ENCODE results near the gene NSMF. TPM values are rescaled to one million over a fixed set of nuclear protein-coding genes. Genes with fewer than 3 reads are reported as not detected.

NSMF gene
- total and polyA plus RNA-seq, 10 donors, result 21.8 to 49.3 (median 26.1) TPM

GRCh38 chr9:137416006-137416562 is 43.0 kb downstream of the NSMF start:
- peaks cover 13 to 78% (median 29%) of the 10 kb centered on the region in 6 donors for H3K4me1 ChIP-seq
- intact Hi-C loops (cut with DNase I; ENCODE audit: low total_unique reads), result no loop called here
- peaks cover 0 to 19% (median 0%) of the 10 kb centered on the region in 7 donors for H3K27me3 ChIP-seq (replicated peaks in 1 of 7)
- H3K9me3 ChIP-seq, result no peaks in the 10 kb centered on the region
- DNase-seq, result no peak
- 90 to 97% (median 96%) methylated on average over 16 to 23 of the region's 23 CpGs for WGBS, 5 donors
- TF ChIP-seq CTCF (IDR thresholded peaks at IDR 0.05 in 8 of 11, conservative IDR thresholded peaks at IDR 0.05 in 3 of 11), result no peak
- TF ChIP-seq POLR2A (IDR thresholded peaks at IDR 0.05), result no peak
- H3K27ac ChIP-seq, result no peak overlapping the region
- peaks cover 0 to 24% (median 0%) of the 10 kb centered on the region in 6 donors for H3K36me3 ChIP-seq
- H3K4me3 ChIP-seq, result no peak overlapping the region

- no peak overlapping the region for H3K27ac ChIP-seq
- peak; percentile 49 for DNase-seq
- no peak overlapping the region for H3K4me3 ChIP-seq
- 86 to 96% (median 92%) methylated on average over 5 of the region's 5 CpGs for WGBS, 5 donors
- H3K9me3 ChIP-seq, result no peaks in the 10 kb centered on the region
- intact Hi-C loops (cut with DNase I; ENCODE audit: low total_unique reads), result no loop called here
- no peak for TF ChIP-seq CTCF (IDR thresholded peaks at IDR 0.05 in 8 of 11, conservative IDR thresholded peaks at IDR 0.05 in 3 of 11)
- peaks cover 14 to 78% (median 32%) of the 10 kb centered on the region in 6 donors for H3K4me1 ChIP-seq
- peaks cover 0 to 24% (median 0%) of the 10 kb centered on the region in 6 donors for H3K36me3 ChIP-seq
- H3K27me3 ChIP-seq (replicated peaks in 1 of 7), result peaks cover 0 to 25% (median 0%) of the 10 kb centered on the region in 7 donors
These were observed 43.7 kb downstream of the NSMF start for GRCh38 chr9:137415451-137415850.

- Histone ChIP-seq H3K36me3 (peaks cover 0 to 13% (median 0%) of the 10 kb centered on the region in 6 donors), H3K9me3 (no peaks in the 10 kb centered on the region), H3K4me3 (no peak overlapping the region), H3K27ac (peak overlapping the region in 7 of 8 donors; percentile 73 to 86 (median 80)), H3K27me3 (replicated peaks in 1 of 7) (peaks cover 0 to 31% (median 4%) of the 10 kb centered on the region in 7 donors), H3K4me1 (peaks cover 14 to 74% (median 37%) of the 10 kb centered on the region in 6 donors)
- DNase-seq, result no peak
- intact Hi-C loops (cut with DNase I; ENCODE audit: low total_unique reads), result no loop called here
- TF ChIP-seq POLR2AphosphoS5 (IDR thresholded peaks at IDR 0.05), result no peak
- TF ChIP-seq POLR2A (IDR thresholded peaks at IDR 0.05), result no peak
- TF ChIP-seq CTCF (IDR thresholded peaks at IDR 0.05 in 8 of 11, conservative IDR thresholded peaks at IDR 0.05 in 3 of 11), result no peak
- WGBS, 5 donors, result 69 to 83% (median 76%) methylated on average over 10 of the region's 10 CpGs
These were observed 46.7 kb downstream of the NSMF start for GRCh38 chr9:137412431-137412830.

GRCh38 chr9:137411645-137412380 is 47.3 kb downstream of the NSMF start:
- Histone ChIP-seq H3K27me3 (replicated peaks in 1 of 7) (peaks cover 0 to 32% (median 8%) of the 10 kb centered on the region in 7 donors), H3K27ac (peak overlapping the region; percentile 36 to 86 (median 78)), H3K4me3 (peak overlapping the region in 3 of 8 donors; percentile 13 to 44 (median 15)), H3K4me1 (peaks cover 21 to 74% (median 43%) of the 10 kb centered on the region in 6 donors), H3K36me3 (peaks cover 0 to 7% (median 0%) of the 10 kb centered on the region in 6 donors), H3K9me3 (no peaks in the 10 kb centered on the region)
- 9 to 29% (median 21%) methylated on average over 19 to 30 of the region's 30 CpGs for WGBS, 5 donors
- intact Hi-C loops (cut with DNase I; ENCODE audit: low total_unique reads), result no loop called here
- DNase-seq, result peak; percentile 88
- TF ChIP-seq POLR2AphosphoS5 (IDR thresholded peaks at IDR 0.05), result peak; percentile 50 to 71 (median 59)
- no peak for TF ChIP-seq POLR2A (IDR thresholded peaks at IDR 0.05)
